RWPE2 (cell line): ENCODE results near the gene PITX1.

Experiments
- ATAC-seq: fragments of 200-7000 bp; cut with Tn5 transposase; 3 replicates; pipeline ENCODE4 v1.9.1; 2021; ENCODE audit warnings: low read depth
- DNase-seq: peaks from one replicate; pipeline ENCODE4 v3.0.0-alpha.2; 2020; ENCODE audit warnings: low spot score
- H3K27ac ChIP-seq: fragments of 450-650 bp; 2 replicates; pipeline ENCODE4 v1.5.1; 2017; ENCODE audit warnings: mild to moderate bottlenecking; ENCODE audit not compliant: poor library complexity, severe bottlenecking
- H3K27me3 ChIP-seq: fragments of 250-450 bp; sonication (Bioruptor Pico); 2 replicates; pipeline ENCODE4 v1.5.1; 2021; ENCODE audit warnings: mild to moderate bottlenecking, moderate library complexity; ENCODE audit not compliant: insufficient read depth, poor library complexity, severe bottlenecking
- H3K36me3 ChIP-seq: fragments of 250-450 bp; sonication (Bioruptor Pico); 2 replicates; pipeline ENCODE4 v1.5.1; 2020; ENCODE audit warnings: low read depth, mild to moderate bottlenecking, moderate library complexity
- H3K4me1 ChIP-seq: fragments of 250-450 bp; sonication (Bioruptor Pico); 2 replicates; pipeline ENCODE4 v1.5.1; 2021; ENCODE audit warnings: mild to moderate bottlenecking, moderate library complexity; ENCODE audit not compliant: insufficient read depth, poor library complexity, severe bottlenecking
- H3K4me3 ChIP-seq: fragments of 250-450 bp; sonication (Bioruptor Pico); 2 replicates; pipeline ENCODE4 v1.5.1; 2021; ENCODE audit warnings: mild to moderate bottlenecking, moderate library complexity; ENCODE audit not compliant: severe bottlenecking
- H3K9me3 ChIP-seq: fragments of 250-450 bp; sonication (Bioruptor Pico); 2 replicates; pipeline ENCODE4 v1.5.1; 2021; ENCODE audit warnings: mild to moderate bottlenecking, moderate library complexity; ENCODE audit not compliant: severe bottlenecking
- TF ChIP-seq, protein P1 (sequence below): fragments of 450-650 bp; IDR thresholded peaks from one replicate; pipeline ENCODE4 v1.5.1; 2017; ENCODE audit warnings: mild to moderate bottlenecking, moderate library complexity; ENCODE audit not compliant: poor library complexity, severe bottlenecking

The PITX1 gene

DNA sequence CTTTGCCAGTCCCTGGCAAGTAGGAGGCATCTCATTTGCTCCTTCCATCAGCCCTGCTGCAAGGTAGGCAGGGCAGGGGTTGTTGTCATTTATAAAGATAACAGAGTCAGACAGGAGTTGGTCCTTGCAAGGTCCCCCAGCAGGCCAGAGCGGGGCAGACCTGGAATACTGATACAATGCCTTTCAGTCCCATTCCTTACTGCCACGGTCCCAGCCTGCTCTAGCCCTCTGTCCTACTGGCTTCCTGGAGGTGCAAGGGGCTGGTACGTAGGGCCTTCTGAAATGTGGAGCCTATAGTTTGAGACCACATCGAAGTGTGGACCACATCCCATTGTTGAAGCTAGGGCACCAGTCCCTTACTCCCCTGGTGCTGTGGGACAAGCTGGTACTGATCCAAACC, 42.8 kb upstream of the PITX1 start:
- H3K9me3 ChIP-seq: peaks cover 8% of the 10 kb centered on the region
- no peaks in the 10 kb centered on the region for H3K36me3 ChIP-seq
- no peak overlapping the region for H3K4me3 ChIP-seq
- no peaks in the 10 kb centered on the region for H3K27me3 ChIP-seq
- H3K4me1 ChIP-seq: no peaks in the 10 kb centered on the region
- no peak overlapping the region for H3K27ac ChIP-seq
- TF ChIP-seq, protein P1, sequence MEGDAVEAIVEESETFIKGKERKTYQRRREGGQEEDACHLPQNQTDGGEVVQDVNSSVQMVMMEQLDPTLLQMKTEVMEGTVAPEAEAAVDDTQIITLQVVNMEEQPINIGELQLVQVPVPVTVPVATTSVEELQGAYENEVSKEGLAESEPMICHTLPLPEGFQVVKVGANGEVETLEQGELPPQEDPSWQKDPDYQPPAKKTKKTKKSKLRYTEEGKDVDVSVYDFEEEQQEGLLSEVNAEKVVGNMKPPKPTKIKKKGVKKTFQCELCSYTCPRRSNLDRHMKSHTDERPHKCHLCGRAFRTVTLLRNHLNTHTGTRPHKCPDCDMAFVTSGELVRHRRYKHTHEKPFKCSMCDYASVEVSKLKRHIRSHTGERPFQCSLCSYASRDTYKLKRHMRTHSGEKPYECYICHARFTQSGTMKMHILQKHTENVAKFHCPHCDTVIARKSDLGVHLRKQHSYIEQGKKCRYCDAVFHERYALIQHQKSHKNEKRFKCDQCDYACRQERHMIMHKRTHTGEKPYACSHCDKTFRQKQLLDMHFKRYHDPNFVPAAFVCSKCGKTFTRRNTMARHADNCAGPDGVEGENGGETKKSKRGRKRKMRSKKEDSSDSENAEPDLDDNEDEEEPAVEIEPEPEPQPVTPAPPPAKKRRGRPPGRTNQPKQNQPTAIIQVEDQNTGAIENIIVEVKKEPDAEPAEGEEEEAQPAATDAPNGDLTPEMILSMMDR: no peak
- ATAC-seq (no peak), DNase-seq (peak; percentile 40)

DNA sequence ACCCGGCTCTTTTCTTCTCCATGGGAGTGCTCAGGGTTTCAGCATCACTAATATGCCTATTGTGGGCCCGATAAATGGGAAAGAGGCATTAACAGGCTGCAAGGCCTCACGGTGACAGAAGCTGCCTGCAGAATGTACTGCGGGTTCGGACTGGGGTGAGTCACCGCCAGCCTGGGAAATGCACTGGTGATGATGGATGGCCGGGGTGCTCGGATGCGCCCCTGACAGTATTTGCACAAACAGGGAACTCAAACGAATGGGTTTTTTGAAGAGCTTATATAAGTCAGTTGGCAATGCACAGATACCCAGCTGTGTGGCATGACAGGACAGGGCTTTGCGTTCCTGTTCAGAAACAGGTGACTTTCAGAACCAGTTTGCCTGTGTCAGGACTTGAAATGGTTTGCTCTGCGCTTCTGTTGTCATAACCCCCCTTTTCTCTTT, 42.0 kb upstream of the PITX1 start:
- Histone ChIP-seq H3K27me3 (no peaks in the 10 kb centered on the region), H3K4me3 (no peak overlapping the region), H3K4me1 (no peaks in the 10 kb centered on the region), H3K36me3 (no peaks in the 10 kb centered on the region), H3K27ac (no peak overlapping the region), H3K9me3 (peaks cover 3% of the 10 kb centered on the region)
- ATAC-seq: peak; percentile 71
- TF ChIP-seq, protein P1: peak; percentile 9
- DNase-seq: peak; percentile 51

DNA sequence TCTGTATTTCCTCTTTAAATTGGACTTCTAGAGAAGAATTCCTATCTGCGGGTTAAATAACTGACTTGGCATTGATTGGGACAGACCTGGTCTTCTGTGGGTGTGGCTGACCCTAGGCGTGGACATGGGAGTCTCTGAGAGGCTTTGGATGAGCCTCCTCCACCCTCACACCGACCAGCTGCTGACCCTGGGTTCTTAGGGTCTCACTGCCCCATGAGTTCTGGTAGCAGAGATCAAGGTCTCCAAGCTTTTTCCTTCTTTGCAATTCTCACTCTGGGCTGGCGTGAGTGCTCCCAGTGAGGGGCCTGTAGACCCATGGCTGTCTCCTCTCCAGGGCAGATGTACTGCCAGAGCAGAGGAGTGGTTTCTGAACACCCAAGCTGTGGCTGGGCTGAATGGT, 41.6 kb upstream of the PITX1 start:
- DNase-seq (peak; percentile 35), ATAC-seq (no peak; the same call in 2 of the 3 replicates)
- Histone ChIP-seq H3K4me3 (no peak overlapping the region), H3K4me1 (no peaks in the 10 kb centered on the region), H3K27me3 (no peaks in the 10 kb centered on the region), H3K36me3 (no peaks in the 10 kb centered on the region), H3K9me3 (no peaks in the 10 kb centered on the region), H3K27ac (no peak overlapping the region)
- TF ChIP-seq, protein P1: no peak

DNA sequence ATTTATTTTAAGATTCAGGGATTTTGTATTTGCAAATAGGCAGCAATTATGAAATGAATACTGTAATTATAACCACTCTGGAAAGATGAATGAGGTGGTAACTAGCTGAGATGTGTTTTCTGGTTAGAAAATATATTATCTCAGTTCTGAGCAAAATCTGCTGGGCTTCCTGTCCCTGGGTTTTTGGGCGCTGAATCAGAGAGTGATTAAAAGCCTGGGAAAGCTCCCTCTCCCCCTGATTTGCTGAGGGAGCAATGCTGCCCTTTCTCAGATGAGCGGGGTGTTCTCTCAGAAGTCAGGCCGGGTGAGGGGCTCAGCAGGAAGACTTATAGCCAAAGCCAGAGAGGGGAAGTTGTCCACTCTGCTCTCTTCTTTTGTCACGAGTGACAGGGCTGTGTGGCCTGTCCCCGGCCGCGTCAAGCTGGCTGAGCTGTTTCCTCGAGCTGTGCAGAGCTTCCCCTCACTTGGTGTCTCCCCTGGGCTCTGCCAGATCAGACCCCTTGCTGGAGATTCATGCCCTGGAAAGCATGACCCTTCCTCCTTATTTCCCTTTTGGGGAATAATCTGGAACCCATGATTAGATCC, 39.8 kb upstream of the PITX1 start:
- no peaks in the 10 kb centered on the region for H3K27me3 ChIP-seq
- no peak overlapping the region for H3K4me3 ChIP-seq
- no peak overlapping the region for H3K27ac ChIP-seq

More for the DNA sequence above, 39.8 kb upstream of the PITX1 start:
- DNase-seq (peak; percentile 34), ATAC-seq (peak; percentile 37; the same call in 1 of the 3 replicates)
- H3K4me1 ChIP-seq: no peaks in the 10 kb centered on the region
- TF ChIP-seq, protein P1: no peak
- H3K9me3 ChIP-seq: no peaks in the 10 kb centered on the region
- no peaks in the 10 kb centered on the region for H3K36me3 ChIP-seq
